HS-5 (cell line): Measurements from ENCODE around the gene POLR3GL.
"Not testable (repeated sequence)": the region's sequence is repeated elsewhere in the genome, so short reads cannot be mapped to it uniquely, and the experiment has no call there.

Source experiments
- DNase-seq: peaks from one replicate; pipeline ENCODE4 v3.0.0-alpha.2; 2012; ENCODE audit warnings: low read depth

Gene POLR3GL, protein sequence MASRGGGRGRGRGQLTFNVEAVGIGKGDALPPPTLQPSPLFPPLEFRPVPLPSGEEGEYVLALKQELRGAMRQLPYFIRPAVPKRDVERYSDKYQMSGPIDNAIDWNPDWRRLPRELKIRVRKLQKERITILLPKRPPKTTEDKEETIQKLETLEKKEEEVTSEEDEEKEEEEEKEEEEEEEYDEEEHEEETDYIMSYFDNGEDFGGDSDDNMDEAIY

DNA sequence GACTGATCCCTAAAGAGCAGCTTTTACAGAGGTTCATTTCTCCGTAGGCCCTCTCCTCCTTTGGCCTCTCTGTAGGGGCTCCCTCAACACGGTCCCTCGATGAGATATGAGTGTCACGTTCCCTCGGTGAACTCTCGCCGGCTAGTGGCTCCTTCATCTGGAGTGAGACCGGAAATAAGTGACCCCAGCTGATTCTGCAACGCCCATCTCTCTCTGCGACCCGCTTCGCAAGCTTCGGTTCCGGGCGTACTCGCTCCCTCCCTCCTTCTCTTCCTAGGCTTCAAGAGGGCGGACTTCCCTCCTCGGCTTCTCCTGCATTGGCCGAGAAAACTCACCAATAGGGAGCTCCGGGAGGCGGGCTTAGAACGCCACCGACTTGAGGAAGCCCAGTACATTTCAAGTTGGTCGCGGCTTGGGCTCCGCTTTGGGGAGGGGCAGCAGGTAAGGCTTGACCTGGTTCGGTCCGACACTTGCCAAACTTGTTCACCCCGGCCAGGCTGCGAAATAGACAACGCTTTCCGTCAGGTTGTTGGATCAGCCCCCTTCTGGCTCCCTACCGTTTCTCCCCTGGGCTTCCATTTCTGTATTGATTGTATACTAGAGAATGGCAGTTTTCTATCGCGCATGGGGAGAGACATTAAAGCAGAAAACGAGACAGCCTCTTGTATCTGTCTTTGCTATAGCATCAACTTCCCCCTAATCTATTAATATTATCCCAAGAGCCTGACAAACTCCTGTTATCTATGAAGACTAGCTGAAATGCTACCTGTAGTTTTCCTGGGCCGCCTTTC lies at the start of gene POLR3GL, which contains the start of gene ANKRD34A:
TSS of gene POLR3GL (plus strand) at position 363 of the 791 bp plus-strand sequence. CDS start 10,176 bp downstream, outside the sequence.
TSS of gene ANKRD34A (minus strand) at position 248 of the 791 bp plus-strand sequence. CDS start 2,816 bp downstream, outside the sequence.
- DNase-seq: peak; percentile 68

DNA sequence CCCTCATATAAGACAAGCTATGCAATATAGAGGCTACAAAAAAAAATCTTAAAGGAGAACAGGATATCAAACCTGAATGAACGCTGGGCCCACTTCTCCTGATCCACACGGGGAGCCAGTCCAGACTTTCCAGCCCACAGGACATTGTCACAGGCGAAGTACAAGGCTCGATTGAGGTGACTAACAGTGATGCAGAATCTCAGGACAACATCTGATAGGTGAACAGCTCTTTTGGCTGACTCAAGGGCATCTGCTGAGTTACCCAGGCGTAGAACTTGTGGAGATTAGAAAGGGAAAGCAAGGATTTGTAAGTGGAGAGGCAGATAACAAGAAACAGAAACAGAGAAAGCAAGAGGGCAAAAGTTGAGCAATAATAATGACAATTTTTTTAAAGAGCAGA lies 47.7 kb upstream of the POLR3GL start:
- DNase-seq: no peak

DNA sequence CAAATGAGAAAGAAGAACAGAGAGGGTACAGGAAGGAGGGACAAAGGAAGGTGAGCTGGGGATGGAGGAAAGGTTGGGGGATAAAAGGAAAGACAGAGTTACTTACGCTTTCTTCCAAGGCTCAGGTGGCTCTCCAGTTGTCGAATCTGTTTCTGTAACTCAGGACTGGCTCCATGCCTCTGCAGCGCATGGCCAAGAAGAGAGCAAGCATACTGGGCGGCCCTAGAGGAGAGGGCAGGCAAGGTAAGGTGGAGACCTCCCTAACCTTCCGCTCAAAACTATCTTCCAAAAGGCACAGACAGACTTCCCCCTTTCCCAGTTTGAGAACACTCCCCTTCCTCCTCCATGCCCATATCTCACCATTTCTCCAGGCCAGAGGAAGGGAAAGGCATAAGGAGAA lies 46.9 kb upstream of the POLR3GL start:
- DNase-seq: no peak

DNA sequence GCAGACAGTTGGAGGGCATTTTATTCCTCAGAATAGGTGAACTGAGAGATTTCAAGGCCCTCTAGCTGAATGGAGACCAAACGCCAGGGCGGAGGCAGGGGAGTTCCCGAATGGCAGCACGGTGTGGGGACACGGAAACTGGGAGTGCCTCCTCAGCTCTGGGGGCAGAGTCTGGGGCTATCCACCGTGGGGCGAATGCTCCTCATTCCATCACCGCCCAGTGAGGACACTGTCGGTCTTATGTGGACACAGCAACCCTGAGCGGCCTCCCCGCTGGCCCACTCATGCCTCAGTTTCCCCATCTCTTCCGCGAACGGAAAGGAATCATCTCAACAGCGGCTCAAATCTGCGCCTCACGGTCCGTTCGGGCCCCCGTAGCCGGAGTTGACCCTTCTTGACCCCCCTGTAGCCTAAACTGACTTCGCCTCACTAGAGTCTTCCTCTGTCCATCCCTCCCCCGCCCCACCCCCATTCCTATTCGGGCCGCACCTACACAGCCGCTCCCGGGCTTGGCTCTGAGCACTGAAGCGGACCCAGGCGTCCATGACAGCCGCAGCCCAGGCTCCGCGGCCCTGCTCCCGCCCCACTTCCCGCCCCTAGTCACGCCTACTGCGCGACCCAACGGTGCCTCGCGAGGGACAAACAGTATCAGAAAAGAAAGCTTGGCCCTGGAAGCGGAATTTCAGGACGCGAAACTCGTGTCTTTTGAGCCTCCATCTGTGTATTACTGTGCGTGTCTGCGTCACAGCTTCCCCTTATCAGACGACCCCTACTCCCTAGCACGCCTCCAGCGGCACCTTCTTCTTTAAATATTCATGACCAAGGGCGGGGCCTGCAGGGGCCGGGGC lies 46.1 kb upstream of the POLR3GL start, which contains the start of gene PEX11B:
TSS of gene PEX11B (minus strand) at position 574 of the 848 bp plus-strand sequence. CDS start at position 545, 29 bp downstream.
- DNase-seq: peak; percentile 77

DNA sequence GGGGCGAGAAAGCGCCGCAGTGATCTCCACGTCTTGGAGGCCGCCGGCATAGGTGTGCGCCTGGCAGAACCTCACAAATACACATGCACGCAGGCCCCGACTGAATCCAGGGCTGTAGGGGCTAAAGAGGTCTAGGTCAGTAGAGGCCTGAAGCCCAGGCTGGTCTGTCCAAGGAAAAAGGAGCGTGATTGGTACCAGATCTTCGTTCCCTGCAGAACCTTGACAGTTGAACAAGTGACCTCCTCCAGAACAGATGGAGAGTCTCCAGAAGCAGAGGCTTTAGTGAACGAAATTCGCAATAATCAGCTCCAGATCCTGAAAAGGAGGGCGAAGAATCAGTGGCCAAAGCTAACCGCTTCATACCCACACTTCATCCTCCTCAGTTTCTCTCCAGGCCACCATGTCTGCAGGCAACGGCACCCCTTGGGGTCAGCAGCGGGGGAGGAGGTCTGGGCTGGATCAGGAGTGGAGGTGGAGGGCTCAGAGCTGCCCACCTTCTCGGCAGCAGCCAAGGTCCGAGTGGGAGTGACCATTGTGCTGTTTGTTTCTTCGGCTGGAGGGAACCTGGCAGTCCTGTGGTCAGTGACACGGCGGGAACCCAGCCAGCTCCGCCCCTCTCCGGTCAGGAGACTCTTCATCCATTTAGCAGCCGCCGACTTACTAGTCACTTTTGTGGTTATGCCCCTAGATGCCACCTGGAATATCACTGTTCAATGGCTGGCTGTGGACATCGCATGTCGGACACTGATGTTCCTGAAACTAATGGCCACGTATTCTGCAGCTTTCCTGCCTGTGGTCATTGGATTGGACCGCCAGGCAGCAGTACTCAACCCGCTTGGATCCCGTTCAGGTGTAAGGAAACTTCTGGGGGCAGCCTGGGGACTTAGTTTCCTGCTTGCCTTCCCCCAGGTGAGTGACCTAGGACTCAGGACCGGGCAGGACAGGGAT lies 45.2 kb upstream of the POLR3GL start:
- peak; percentile 37 for DNase-seq

DNA sequence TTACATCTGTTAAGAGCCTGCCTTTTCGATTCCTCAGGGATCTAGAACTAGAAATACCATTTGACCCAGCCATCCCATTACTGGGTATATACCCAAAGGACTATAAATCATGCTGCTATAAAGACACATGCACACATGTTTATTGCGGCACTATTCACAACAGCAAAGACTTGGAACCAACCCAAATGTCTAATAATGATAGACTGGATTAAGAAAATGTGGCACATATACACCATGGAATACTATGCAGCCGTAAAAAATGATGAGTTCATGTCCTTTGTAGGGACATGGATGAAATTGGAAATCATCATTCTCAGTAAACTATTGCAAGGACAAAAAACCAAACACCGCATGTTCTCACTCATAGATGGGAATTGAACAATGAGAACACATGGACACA lies 44.2 kb upstream of the POLR3GL start:
- not testable (repeated sequence) for DNase-seq

DNA sequence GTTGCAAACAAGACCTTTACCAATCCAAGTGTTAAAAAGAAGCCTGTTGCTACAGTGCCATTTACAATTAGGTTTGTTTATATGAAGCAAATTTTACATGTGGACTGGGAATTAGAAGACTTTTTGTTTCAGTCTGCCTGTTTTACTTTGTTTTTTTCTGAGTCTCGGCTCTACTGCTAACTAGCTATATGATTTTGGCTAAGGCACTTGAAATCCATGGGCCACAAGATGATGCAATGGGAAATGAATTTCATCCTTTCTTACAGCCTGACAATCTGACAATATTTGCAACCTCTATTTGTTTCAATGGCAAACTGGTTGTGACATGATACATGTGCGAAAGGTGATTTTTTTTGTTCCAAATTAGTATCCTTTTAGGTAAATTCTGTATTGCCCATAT lies 42.2 kb upstream of the POLR3GL start:
- DNase-seq: no peak

DNA sequence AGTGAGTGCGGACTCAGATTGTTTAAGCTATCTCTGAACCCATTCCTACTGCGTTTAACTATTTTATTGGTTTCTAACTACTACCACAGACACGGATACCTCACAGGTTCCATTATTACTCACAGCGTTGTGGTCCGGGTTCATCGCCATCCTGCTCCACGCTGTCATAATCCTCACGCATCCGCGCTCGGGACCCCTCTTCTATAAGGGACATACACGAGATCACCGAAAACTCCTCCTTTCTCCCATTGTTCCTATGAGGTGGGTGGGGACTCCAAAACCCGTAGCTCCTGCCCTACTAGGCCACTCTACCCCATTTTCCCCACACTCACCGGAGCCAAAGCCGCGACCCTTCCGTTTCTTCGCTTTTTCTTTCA lies 37.8 kb upstream of the POLR3GL start:
- no peak for DNase-seq

DNA sequence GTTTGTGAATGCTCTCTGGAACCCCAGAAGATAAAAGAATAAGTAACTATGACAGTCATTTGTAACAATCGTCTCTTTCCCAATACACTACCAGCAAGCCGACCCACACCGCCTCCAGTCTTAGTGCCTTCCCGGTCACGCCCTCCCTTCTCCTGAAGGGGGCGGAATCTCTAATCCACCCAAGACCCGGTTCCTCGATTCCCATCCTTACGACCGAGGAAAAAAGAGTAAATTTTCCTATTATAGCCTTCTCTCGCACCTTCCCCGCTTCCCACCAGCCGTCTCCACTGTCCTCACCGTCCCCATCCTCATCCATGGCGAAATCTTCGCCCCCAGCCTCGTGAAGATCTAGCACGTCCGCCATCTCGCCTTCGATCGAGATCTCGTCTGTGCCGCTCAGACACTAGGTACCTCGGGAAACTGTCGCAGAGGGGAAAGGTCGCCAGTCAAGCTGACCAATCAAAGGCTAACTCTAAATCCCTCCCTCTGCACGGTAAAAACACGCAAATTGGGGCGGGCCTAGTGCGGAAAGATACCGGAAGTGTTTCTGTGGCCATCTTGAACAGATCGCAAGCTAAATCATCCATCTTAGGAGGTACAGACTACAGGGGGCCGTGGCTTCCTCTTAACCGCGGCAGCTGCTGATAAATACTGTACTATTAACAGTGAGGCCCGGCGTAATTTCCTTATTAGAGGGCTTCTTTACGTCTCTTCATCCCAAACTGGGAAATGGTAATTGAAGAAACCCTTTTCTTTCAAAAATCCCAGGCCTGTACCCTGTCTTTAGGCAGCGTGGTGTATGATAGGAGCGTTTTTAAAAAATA lies 37.2 kb upstream of the POLR3GL start, which contains the start of gene RBM8A:
TSS of gene RBM8A (minus strand) at position 422 of the 824 bp plus-strand sequence. CDS start at position 364, 58 bp downstream.
- DNase-seq: peak; percentile 96

DNA sequence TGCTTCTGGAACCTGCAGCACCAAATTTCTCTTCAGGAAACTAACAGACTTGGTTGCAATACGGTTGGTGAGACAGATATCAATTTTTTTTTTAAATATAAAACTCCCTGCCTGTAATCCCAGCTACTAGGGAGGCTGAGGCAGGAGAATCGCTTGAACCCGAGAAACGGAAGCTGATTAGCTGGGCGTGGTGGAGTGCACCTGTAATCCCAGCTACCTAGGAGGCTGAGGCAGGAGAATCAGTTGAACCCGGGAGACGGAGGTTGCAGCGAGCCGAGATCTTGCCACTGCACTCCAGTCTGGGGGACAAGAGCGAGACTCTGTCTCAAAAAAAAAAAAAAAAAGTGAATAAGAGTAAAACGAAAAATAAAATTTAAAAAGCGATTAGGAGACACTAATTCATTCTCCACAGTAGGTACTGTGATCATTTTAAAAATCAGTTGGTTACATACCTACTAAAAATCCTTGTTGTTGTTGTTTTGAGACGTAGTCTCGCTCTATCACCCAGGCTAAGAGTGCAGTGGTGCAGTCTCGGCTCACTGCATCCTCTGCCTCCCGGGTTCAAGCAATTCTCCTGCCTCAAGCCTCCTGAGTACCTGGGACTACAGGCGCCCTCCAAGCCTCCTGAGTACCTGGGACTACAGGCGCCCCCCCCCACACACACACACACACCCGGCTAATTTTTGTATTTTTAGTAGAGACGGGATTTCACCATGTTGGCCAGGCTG lies 36.4 kb upstream of the POLR3GL start:
- DNase-seq: no peak

DNA sequence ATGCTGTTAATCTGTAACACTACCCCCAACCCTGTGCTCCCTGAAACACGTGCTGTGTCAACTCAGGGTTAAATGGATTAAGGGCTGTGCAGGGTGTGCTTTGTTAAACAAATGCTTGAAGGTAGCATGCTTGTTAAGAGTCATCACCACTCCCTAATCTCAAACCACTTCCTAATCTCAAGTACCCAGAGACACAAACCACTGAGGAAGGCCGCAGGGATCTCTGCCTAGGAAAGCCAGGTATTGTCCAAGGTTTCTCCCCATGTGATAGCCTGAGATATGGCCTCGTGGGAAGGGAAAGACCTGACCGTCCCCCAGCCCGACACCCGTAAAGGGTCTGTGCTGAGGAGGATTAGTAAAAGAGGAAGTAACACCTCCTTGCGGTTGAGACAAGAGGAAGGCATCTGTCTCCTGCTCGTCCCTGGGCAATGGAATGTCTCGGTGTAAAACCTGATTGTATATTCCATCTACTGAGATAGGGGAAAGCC lies 31.9 kb upstream of the POLR3GL start:
- not testable (repeated sequence) for DNase-seq

DNA sequence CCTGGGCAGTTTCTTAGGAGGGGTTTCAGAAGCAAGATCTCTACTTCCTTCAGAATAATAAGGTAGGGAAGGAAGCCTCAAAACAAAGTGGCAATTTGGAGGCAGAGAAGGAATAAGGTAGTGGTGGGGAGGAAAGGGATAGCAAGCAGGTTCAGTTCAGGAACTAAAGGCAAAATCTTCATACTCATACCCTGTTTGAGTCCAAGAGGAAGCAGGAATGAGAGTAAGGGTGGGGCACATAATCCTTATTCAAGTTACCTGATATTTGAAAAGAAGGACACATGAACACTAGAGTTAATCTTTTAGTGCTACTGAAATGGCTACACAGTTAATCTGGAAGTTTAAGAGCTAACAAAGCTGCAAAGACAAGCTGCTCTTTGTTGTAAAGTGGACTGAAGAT lies 28.8 kb upstream of the POLR3GL start:
- no peak for DNase-seq

DNA sequence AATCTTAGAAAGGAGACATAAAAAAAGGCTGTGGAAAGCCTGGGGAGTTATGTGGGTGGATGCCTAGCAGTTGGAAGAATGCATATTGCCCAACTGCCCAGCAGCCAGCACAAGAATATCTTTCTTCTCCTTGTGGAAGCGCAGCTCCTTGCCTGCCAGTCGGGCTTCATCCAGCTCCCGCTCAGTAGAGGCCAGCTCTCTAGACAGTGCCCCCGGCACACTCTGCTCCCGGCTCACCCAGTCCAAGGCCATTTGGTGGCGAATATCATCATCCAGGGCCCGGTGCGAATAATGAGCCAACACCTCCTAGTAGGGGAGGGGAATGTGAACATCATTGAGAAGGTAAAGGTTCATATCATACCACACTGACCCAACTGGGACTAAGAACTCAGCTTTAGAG lies 28.2 kb upstream of the POLR3GL start:
- no peak for DNase-seq

DNA sequence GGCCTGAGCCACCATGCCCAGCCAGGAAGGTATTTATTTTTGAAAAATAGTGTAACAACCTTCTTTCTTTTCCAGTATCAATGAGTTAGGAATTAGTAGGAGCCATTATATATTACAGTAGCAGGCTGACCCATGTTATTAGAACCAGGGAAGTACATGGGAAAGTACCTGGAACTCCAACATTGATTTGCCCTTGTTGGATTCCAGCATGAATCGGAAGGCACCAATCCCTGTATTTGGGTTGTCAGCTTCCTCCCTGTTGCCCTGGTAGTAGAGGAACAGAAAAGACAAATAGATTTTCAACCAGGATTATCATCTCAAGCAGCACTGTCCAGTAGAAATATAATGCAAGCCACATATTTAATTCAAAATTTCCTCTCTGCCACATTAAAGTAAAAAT lies 27.1 kb upstream of the POLR3GL start:
- no peak for DNase-seq

DNA sequence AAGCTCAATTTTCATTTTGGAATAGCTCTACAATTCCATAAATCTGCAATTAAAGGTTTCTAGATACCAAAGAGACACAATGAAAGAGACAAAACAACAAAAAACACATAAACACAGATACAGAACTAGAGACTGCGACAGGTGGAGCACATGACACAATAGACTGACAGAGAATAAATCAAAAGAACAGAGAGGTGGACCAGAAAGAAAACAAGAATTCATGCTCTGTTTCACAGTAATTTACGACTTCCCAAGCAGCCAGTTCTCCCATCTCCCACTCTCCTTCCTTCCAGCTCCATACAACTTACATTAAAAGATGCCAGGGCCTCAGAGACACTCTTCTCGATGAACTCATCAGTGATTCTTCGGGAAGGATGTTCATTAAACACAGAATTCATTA lies 22.1 kb upstream of the POLR3GL start:
- DNase-seq: no peak

DNA sequence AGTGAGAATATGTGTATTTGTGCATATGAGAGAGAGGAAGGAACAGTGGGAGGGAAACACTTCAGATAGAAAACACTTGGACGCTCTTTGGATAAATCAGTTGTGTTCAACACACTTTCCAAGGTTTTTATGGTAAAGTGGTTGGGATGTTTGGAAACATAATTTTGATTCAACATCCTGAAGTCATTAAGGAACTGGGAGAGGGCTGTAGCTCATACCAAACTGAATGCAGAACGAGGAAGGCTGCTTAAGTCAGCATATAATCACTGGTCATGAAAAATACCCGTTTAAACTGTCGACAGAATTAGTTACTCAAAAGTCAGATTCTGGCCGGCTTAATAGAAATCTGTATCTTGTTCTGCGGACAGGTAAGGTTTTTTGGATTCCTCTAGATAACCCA lies 21.6 kb upstream of the POLR3GL start:
- no peak for DNase-seq

DNA sequence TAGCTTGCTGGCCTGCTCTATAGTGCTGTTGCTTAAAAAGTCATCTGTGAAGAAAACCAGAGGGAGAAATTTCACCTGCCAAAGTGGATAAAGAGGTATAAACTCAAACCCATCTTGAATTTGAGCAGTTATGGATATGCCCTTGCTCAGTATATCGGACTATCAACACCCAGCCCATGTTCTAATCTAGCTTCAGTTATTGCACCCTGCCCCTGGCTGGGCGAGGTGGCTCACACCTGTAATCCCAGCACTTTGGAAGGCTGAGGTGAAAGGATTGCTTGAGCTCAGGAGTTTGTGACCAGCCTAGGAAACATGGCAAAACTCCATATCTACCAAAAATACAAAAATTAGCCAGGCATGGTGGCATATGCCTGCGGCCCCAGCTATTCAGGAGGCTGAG lies 20.0 kb upstream of the POLR3GL start:
- DNase-seq: no peak

DNA sequence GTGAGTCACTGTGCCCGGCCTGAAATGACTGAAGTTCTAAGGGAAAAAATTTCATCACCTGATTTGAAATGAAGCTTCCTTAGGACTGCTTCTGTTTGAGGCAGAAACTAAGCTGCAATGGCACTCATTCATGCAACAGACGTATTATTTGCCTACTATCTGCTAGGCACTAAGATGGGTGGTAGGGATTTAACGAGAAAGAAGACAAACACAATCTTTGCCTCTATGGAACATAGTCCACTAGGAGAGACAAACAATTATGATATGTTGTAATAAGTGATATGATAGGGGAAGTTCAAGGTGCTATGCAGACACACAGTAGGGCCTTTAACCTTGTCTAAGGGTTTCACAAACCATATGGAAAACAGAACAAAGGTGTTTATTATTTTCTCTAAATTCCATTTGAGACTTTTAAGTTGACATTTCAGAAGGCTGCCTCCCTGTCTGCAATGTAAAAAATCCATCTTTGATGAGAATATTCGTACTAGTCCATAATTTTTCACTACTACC lies 18.0 kb upstream of the POLR3GL start:
- DNase-seq: no peak

DNA sequence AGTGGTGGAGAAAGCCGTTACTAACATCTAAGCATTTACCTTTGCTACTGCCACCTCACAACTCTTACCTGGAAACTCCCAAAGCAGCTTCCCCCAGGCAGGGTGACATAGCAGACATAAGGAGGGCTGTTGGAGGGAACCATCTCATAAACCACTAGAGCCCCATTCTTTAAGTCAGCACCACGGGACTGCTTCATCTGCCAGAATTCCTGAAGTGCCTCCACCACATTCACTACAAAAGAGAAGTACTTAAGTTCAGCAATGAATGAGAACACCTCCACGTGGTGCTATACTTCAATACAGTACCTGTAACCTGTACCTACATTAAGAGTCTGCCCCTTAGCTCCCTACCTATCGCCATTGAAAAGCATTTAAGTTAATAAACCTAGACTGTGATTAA lies 16.9 kb upstream of the POLR3GL start:
- no peak for DNase-seq
